ENCODE measurements around the gene NUFIP1.
"Not testable (repeated sequence)": the region's sequence is repeated elsewhere in the genome, so short reads cannot be mapped to it uniquely, and the experiment has no call there.

The NUFIP1 gene

DNA sequence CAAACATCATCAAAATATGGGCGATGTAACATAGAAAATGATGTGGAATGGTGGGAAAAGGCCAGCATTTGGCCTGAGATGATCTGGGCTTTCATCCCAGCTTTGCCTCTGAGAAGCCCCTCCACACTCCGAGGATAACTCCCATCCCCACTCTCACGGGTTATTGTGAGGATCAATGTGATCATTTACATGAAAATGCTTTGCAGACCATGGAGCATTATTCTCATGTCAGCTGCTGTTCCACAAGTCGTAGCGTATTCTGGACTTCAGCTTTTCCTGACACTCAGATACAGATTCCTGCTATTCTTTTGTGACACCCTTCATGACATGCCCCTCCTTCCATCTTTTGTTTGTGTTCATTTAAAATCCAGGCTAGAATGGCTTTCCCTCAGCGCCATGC is 86.5 kb downstream of the NUFIP1 start:
- Histone ChIP-seq H3K36me3 (replicated peaks; ENCODE audit: insufficient read depth, low read length) (no peaks in the 10 kb centered on the region), H3K9me2 (replicated peaks; ENCODE audit: insufficient read depth, low read length) (no peaks in the 10 kb centered on the region), H3F3A (ENCODE audit: insufficient read depth, low read length) (no peaks in the 10 kb centered on the region), H2AFZ (ENCODE audit: low read length) (no peak overlapping the region), H4K20me1 (ENCODE audit: insufficient read depth, low read length) (no peaks in the 10 kb centered on the region), H3K4me1 (ENCODE audit: low read length) (no peaks in the 10 kb centered on the region), H3K9me3 (replicated peaks; ENCODE audit: insufficient read depth, low read length) (no peaks in the 10 kb centered on the region), H3K4me3 (ENCODE audit: low read length) (no peak overlapping the region), H3K27ac (ENCODE audit: low read length) (no peak overlapping the region), H3K9ac (ENCODE audit: low read length) (no peak overlapping the region), H3K79me2 (ENCODE audit: low read length) (no peaks in the 10 kb centered on the region), H3K4me2 (ENCODE audit: low read depth, low read length) (no peak overlapping the region), H3K27me3 (replicated peaks; ENCODE audit: insufficient read depth, low read length) (no peaks in the 10 kb centered on the region)
- TF ChIP-seq EZH2phosphoT487 (IDR thresholded peaks at IDR 0.05; ENCODE audit: low read length) (no peak), EZH2 (optimal IDR thresholded peaks at IDR 0.05; ENCODE audit: low read depth, low read length) (no peak)
- TF ChIP-seq, protein P1, sequence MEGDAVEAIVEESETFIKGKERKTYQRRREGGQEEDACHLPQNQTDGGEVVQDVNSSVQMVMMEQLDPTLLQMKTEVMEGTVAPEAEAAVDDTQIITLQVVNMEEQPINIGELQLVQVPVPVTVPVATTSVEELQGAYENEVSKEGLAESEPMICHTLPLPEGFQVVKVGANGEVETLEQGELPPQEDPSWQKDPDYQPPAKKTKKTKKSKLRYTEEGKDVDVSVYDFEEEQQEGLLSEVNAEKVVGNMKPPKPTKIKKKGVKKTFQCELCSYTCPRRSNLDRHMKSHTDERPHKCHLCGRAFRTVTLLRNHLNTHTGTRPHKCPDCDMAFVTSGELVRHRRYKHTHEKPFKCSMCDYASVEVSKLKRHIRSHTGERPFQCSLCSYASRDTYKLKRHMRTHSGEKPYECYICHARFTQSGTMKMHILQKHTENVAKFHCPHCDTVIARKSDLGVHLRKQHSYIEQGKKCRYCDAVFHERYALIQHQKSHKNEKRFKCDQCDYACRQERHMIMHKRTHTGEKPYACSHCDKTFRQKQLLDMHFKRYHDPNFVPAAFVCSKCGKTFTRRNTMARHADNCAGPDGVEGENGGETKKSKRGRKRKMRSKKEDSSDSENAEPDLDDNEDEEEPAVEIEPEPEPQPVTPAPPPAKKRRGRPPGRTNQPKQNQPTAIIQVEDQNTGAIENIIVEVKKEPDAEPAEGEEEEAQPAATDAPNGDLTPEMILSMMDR (IDR thresholded peaks at IDR 0.05; ENCODE audit: low read length) = no peak
- no peak for DNase-seq

DNA sequence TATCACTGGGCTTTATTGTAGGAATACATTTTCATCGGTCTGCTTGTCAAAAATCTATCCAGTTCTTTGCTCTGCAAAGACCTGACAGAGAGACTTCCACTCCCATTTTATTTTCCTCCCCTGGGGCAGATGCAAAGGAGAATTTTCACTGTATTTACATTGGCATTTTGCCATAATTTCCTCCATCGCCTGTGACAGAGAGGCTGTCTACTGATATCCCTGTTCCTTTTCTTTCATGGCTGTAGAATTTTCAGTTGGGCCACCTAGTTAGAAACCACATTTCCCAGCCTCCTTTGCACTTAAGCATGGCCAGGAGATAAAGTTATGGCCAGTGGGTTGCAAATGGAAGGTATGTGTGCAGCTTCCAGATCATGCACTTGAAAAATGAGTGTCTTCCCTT is 89.3 kb downstream of the NUFIP1 start:
- H2AFZ ChIP-seq (ENCODE audit: low read length) = no peak overlapping the region
- no peaks in the 10 kb centered on the region for H3K4me1 ChIP-seq (ENCODE audit: low read length)
- no peak overlapping the region for H3K27ac ChIP-seq (ENCODE audit: low read length)
- H3K9ac ChIP-seq (ENCODE audit: low read length) = no peak overlapping the region
- H3K79me2 ChIP-seq (ENCODE audit: low read length) = no peaks in the 10 kb centered on the region
- no peaks in the 10 kb centered on the region for H3K36me3 ChIP-seq (replicated peaks; ENCODE audit: insufficient read depth, low read length)
- H3F3A ChIP-seq (ENCODE audit: insufficient read depth, low read length) = no peaks in the 10 kb centered on the region
- no peaks in the 10 kb centered on the region for H3K27me3 ChIP-seq (replicated peaks; ENCODE audit: insufficient read depth, low read length)
- H3K9me2 ChIP-seq (replicated peaks; ENCODE audit: insufficient read depth, low read length) = no peaks in the 10 kb centered on the region
- no peaks in the 10 kb centered on the region for H3K9me3 ChIP-seq (replicated peaks; ENCODE audit: insufficient read depth, low read length)
- no peaks in the 10 kb centered on the region for H4K20me1 ChIP-seq (ENCODE audit: insufficient read depth, low read length)
- no peak overlapping the region for H3K4me3 ChIP-seq (ENCODE audit: low read length)
- no peak overlapping the region for H3K4me2 ChIP-seq (ENCODE audit: low read depth, low read length)
- no peak for DNase-seq
- TF ChIP-seq, protein P1 (IDR thresholded peaks at IDR 0.05; ENCODE audit: low read length) = no peak
- TF ChIP-seq EZH2phosphoT487 (IDR thresholded peaks at IDR 0.05; ENCODE audit: low read length) (no peak), EZH2 (optimal IDR thresholded peaks at IDR 0.05; ENCODE audit: low read depth, low read length) (no peak)

DNA sequence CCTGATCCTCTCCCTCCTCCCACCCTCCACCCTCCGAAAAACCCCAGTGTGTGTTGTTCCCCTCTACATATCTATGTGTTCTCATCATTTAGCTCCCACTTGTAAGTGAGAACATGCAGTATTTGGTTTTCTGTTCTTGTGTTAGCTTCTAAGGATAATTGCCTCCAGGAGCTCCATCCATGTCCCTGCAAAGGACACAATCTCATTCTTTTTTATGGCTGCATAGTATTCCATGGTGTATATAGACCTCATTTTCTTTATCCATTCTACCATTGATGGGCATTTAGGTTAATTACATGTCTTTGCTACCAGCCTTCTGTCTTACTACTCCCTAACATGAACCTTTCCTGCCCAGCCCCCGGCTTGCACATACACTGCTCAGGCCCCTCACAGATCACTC is 91.0 kb downstream of the NUFIP1 start:
- H3K4me2 ChIP-seq (ENCODE audit: low read depth, low read length) = not testable (repeated sequence)

DNA sequence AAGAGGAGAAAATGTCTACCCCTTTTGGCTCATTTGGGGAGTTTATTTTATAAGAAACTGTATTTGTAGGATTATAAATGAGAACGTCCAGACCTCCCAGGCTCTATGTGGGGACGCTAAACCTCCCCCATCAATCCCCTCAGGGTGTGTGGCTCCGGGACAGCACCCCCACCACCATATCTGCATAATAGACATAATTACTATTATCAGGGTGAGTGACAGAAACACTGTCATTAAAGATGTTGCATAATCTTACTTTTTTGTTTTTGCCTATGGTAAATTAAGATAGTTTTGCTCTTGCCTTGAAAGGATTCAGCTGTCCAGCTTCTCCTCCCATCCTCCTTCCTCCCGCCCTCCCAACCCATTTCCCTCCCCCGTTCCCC is 93.3 kb downstream of the NUFIP1 start:
- Histone ChIP-seq H3K27me3 (replicated peaks; ENCODE audit: insufficient read depth, low read length) (no peaks in the 10 kb centered on the region), H3K9ac (ENCODE audit: low read length) (no peak overlapping the region), H3K36me3 (replicated peaks; ENCODE audit: insufficient read depth, low read length) (no peaks in the 10 kb centered on the region), H3K9me3 (replicated peaks; ENCODE audit: insufficient read depth, low read length) (no peaks in the 10 kb centered on the region), H4K20me1 (ENCODE audit: insufficient read depth, low read length) (no peaks in the 10 kb centered on the region), H3K79me2 (ENCODE audit: low read length) (no peaks in the 10 kb centered on the region), H3K9me2 (replicated peaks; ENCODE audit: insufficient read depth, low read length) (no peaks in the 10 kb centered on the region), H3K4me3 (ENCODE audit: low read length) (no peak overlapping the region), H3K4me2 (ENCODE audit: low read depth, low read length) (no peak overlapping the region), H3K27ac (ENCODE audit: low read length) (no peak overlapping the region), H3K4me1 (ENCODE audit: low read length) (no peaks in the 10 kb centered on the region), H3F3A (ENCODE audit: insufficient read depth, low read length) (no peaks in the 10 kb centered on the region), H2AFZ (ENCODE audit: low read length) (no peak overlapping the region)
- DNase-seq = no peak
- TF ChIP-seq, protein P1 (IDR thresholded peaks at IDR 0.05; ENCODE audit: low read length) = no peak
- TF ChIP-seq EZH2 (optimal IDR thresholded peaks at IDR 0.05; ENCODE audit: low read depth, low read length) (no peak), EZH2phosphoT487 (IDR thresholded peaks at IDR 0.05; ENCODE audit: low read length) (no peak)

More for the DNA sequence above, 91.0 kb downstream of the NUFIP1 start:
- H3K4me1 ChIP-seq (ENCODE audit: low read length); H3K36me3 ChIP-seq (replicated peaks; ENCODE audit: insufficient read depth, low read length); H3K9me2 ChIP-seq (replicated peaks; ENCODE audit: insufficient read depth, low read length); H3K79me2 ChIP-seq (ENCODE audit: low read length); H3K9me3 ChIP-seq (replicated peaks; ENCODE audit: insufficient read depth, low read length); H4K20me1 ChIP-seq (ENCODE audit: insufficient read depth, low read length); H3F3A ChIP-seq (ENCODE audit: insufficient read depth, low read length); H3K27me3 ChIP-seq (replicated peaks; ENCODE audit: insufficient read depth, low read length); H3K27ac ChIP-seq (ENCODE audit: low read length); H3K9ac ChIP-seq (ENCODE audit: low read length); H2AFZ ChIP-seq (ENCODE audit: low read length); DNase-seq; H3K4me3 ChIP-seq (ENCODE audit: low read length): not testable (repeated sequence)
